ENCODE data around the gene ARAF. TPM values are rescaled to one million over a fixed set of nuclear protein-coding genes. Genes with fewer than 3 reads are reported as not detected.

The ARAF gene
- total and polyA plus RNA-seq, 2 donors (not counting 3 experiments of a cell fraction or from before 2014, with no cell fraction given): 62.7 to 69.5 TPM

DNA sequence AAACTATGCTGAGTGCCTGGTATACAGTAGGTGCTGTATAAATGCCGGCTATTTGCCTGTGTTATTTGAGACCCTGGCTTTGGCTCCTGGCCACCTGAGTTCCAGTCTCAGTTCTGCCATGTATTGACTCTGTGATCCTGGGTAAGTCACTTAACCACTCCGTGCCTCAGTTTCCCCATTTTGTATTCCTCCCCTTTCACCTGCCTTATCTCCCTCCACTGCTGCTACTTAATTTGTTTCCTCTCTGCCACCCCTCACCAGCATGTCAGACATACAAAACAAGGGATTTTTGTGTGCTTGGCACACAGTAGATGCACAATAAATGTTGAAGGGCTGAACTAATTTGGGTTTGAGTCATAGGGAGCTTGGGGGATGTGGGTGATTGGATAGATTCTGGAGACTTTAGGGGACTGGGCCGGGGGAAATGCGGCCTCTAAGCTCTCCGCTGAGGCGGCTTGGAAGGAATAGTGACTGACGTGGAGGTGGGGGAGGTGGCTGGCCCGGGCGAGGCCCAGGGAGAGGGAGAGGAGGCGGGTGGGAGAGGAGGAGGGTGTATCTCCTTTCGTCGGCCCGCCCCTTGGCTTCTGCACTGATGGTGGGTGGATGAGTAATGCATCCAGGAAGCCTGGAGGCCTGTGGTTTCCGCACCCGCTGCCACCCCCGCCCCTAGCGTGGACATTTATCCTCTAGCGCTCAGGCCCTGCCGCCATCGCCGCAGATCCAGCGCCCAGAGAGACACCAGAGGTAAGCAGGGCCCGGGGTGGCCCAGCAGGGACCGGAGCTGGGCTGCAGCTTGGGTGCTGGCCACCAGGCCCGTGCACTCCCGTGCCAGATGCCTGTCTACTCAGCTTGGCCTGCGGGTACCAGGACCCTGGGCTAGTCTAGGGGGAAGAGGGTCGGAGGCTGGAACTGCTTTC lies 21.0 kb downstream of the ARAF start, which contains the start of gene TIMP1:
Gene TIMP1 (plus strand): TSS at position 706 of the 917 bp plus-strand sequence. CDS start 980 bp downstream, outside the sequence.
- CTCF ChIA-PET: interaction anchor here (0.7 to 1.0 kb wide), 4 partner anchors 20 to 85 kb away, joined by 3 to 4 read pairs (median 3); partner anchors contain the start of gene ELK1
- Histone ChIP-seq H3K9me1 (replicated peaks; ENCODE audit: control insufficient read depth, extremely low read depth, insufficient read depth, low read length) (no peaks in the 10 kb centered on the region), H3K79me2 (ENCODE audit: control insufficient read depth, insufficient read depth, low read length) (peaks cover 3% of the 10 kb centered on the region), H3K27ac (ENCODE audit: insufficient read depth, low read depth, low read length) (peak within 1 kb of the TSS; percentile 67), H3K4me2 (ENCODE audit: insufficient read depth, low read length) (peak within 1 kb of the TSS; percentile 25), H3K4me1 (ENCODE audit: control insufficient read depth, extremely low read depth, insufficient read depth, low read length) (peaks cover 28% of the 10 kb centered on the region), H3K9me3 (replicated peaks; ENCODE audit: control insufficient read depth, insufficient read depth, low read length) (no peaks in the 10 kb centered on the region), H3K4me3 (replicated peaks in 1 of 3; ENCODE audit: insufficient read depth in 1 of 3, low read depth in 1 of 3, low read length in 3 of 3) (peak within 1 kb of the TSS; percentile 3 to 60 (median 41)), H3K36me3 (ENCODE audit: control insufficient read depth in 2 of 2, extremely low read depth in 1 of 2, insufficient read depth in 2 of 2, low read length in 2 of 2) (peaks cover 0 to 2% of the 10 kb centered on the region in 2 experiments), H4K20me1 (replicated peaks; ENCODE audit: control insufficient read depth, extremely low read depth, insufficient read depth, low read length) (no peaks in the 10 kb centered on the region), H3K9ac (replicated peaks; ENCODE audit: extremely low read depth, insufficient read depth, low read length) (peak within 1 kb of the TSS; percentile 56), H2AFZ (ENCODE audit: low read depth, low read length) (peak within 1 kb of the TSS; percentile 28), H3K27me3 (ENCODE audit: control insufficient read depth in 2 of 2, insufficient read depth in 2 of 2, low read length in 2 of 2) (no peaks in the 10 kb centered on the region)
- dilution Hi-C loops (cut with MboI; ENCODE audit: extremely low pct_ligation_motif_present, low sequenced_read_pairs): no loop called here
- no TSS peak for BruUV-seq (replicated peaks)
- intact Hi-C loops (cut with micrococcal nuclease): loop anchor here (1.0 to 5.0 kb wide), 3 partner anchors 21 to 55 kb away; partner anchors contain the start of genes ARAF and SYN1
- TF ChIP-seq EZH2 (IDR thresholded peaks at IDR 0.05; ENCODE audit: borderline replicate concordance, low read depth, low read length, severe bottlenecking) (no peak), POLR2AphosphoS5 (IDR thresholded peaks at IDR 0.05; ENCODE audit: insufficient read depth, low read depth, low read length) (peak; percentile 75), JUN (IDR thresholded peaks at IDR 0.05; ENCODE audit: borderline replicate concordance, insufficient read depth, insufficient read length, low read depth) (no peak), GATA2 (IDR thresholded peaks at IDR 0.05; ENCODE audit: insufficient read depth, insufficient read length, low read depth, low read length) (no peak), POLR2A (IDR thresholded peaks at IDR 0.05; ENCODE audit: low read depth, low read length) (peak; percentile 81), MYC (IDR thresholded peaks at IDR 0.05; ENCODE audit: low read depth, low read length) (no peak), FOS (IDR thresholded peaks at IDR 0.05; ENCODE audit: borderline replicate concordance, insufficient read depth, low read length) (peak; percentile 52)
- TF ChIP-seq, protein P1, sequence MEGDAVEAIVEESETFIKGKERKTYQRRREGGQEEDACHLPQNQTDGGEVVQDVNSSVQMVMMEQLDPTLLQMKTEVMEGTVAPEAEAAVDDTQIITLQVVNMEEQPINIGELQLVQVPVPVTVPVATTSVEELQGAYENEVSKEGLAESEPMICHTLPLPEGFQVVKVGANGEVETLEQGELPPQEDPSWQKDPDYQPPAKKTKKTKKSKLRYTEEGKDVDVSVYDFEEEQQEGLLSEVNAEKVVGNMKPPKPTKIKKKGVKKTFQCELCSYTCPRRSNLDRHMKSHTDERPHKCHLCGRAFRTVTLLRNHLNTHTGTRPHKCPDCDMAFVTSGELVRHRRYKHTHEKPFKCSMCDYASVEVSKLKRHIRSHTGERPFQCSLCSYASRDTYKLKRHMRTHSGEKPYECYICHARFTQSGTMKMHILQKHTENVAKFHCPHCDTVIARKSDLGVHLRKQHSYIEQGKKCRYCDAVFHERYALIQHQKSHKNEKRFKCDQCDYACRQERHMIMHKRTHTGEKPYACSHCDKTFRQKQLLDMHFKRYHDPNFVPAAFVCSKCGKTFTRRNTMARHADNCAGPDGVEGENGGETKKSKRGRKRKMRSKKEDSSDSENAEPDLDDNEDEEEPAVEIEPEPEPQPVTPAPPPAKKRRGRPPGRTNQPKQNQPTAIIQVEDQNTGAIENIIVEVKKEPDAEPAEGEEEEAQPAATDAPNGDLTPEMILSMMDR (IDR thresholded peaks at IDR 0.05; ENCODE audit: extremely low read depth in 1 of 2, insufficient read depth in 1 of 2, low read depth in 1 of 2, low read length in 2 of 2): no peak
- POLR2A ChIA-PET: interaction anchor here (0.6 kb wide), 2 partner anchors 46 to 49 kb away, joined by 4 read pairs; no protein-coding TSS in a partner anchor
- FAIRE-seq (peak; percentile 95), DNase-seq (ENCODE audit: low read depth, low spot score) (peak; percentile 90)

Data from endothelial cell of umbilical vein (primary cell).